HCT116 (cell line): ENCODE data around the gene PRKAG2.

Source experiments
- ATF3 ChIP-seq: IDR thresholded peaks from 2 replicates; pipeline ENCODE4 v1.6.1; 2012
- CTCF ChIP-seq, 3 experiments: fragments of 200-600 bp in 1 of 3; sonication (generic) in 1 of 3; IDR thresholded peaks in 2 of 3; conservative IDR thresholded peaks in 1 of 3; 2 replicates each; pipeline ENCODE4 v1.5.1; 2012 to 2017; ENCODE audit warnings: low read depth in 2 of 3, low read length in 2 of 3, antibody characterized with exemption in 1 of 3, borderline replicate concordance in 1 of 3, control low read depth in 1 of 3, mild to moderate bottlenecking in 1 of 3, mixed read lengths in 1 of 3, mixed run types in 1 of 3, moderate library complexity in 1 of 3; ENCODE audit not compliant: insufficient read depth in 1 of 3
- EZH2 ChIP-seq: fragments of 200-600 bp; sonication (generic); IDR thresholded peaks from 2 replicates; pipeline ENCODE4 v1.6.1; 2017; ENCODE audit warnings: antibody characterized with exemption, mixed run types
- POLR2A ChIP-seq: IDR thresholded peaks from 2 replicates; pipeline ENCODE4 v1.7.0; 2011; ENCODE audit warnings: borderline replicate concordance; ENCODE audit not compliant: insufficient read depth, insufficient read length; ENCODE audit errors: extremely low read depth

DNA sequence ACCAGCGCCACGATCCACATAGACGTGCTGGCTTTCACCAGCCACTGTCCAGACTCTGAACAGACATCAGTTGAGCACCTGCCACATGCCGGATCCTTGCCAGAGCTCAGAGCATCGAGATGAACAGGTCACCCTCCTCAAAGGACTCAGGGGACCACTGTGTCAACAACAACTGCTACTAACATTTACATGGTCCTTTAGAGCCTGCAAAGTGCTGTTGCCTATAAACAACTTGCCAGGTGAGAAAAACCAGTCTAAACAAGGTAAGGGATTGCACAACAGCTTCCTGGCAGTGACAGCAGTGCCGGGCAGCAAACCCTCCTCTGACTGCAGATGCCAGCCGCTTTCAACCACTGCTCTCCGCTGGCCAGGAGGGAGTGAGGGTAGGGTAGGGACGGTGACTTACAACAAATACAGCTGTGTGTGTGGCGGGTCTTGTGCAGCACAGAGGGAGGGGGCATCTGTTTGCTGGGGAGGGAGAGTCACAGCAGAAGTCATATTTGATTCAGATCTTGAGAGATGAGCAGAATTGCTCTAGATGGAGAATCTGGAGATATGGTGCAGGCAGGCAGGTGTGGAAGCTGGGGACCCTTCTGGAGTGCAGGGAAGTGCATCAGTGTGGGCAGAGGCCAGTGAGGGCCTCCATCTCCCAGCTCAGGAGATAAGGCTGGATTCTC is 324.4 kb downstream of the PRKAG2 start:
- TF ChIP-seq POLR2A (no peak), ATF3 (no peak), CTCF (IDR thresholded peaks at IDR 0.05 in 2 of 3, conservative IDR thresholded peaks at IDR 0.05 in 1 of 3; ENCODE audit: borderline replicate concordance in 1 of 3, insufficient read depth in 1 of 3, low read depth in 2 of 3, low read length in 2 of 3) (no peak), EZH2 (no peak)
